Measurements from ENCODE around the gene VPS13D.
"Not testable (repeated sequence)": the region's sequence is repeated elsewhere in the genome, so short reads cannot be mapped to it uniquely, and the experiment has no call there.

Gene VPS13D

DNA sequence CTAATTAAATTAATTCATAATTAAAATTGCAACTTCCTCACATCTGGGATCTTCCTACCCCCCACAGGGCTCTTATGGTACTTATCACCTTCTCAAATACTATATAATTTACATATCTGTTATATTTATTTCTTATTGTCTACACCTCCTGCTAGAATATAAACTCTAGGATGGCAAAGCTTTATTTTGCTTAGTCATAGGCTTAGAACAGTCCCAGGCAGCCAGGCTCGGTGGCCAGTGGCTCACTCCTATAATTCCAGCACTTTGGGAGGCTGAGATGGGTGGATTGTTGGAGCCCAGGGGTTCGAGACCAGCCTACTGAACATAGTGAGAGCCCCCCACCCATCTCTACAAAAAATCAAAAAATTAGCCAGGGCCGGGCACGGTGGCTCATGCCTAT lies 10.0 kb upstream of the VPS13D start:
- 65% methylated on average over 4 of the region's 4 CpGs for WGBS

GRCh38 chr1:12220890-12221289 lies 8.9 kb upstream of the VPS13D start:
- WGBS = 67% methylated on average over 2 of the region's 2 CpGs
- Histone ChIP-seq H3K4me1 (ENCODE audit: control insufficient read depth, insufficient read depth, low read depth, low read length) (no peaks in the 10 kb centered on the region), H3K18ac (ENCODE audit: low read depth in 1 of 2, low read length in 2 of 2) (no peak overlapping the region), H3K23ac (ENCODE audit: low read length in 2 of 2) (no peak overlapping the region), H3K14ac (ENCODE audit: low read length in 2 of 2) (no peak overlapping the region), H2BK12ac (ENCODE audit: low read length in 2 of 2) (no peak overlapping the region), H3K79me1 (replicated peaks; ENCODE audit: low read length, poor library complexity, severe bottlenecking) (no peaks in the 10 kb centered on the region), H2BK120ac (ENCODE audit: low read depth, low read length) (no peak overlapping the region), H2BK5ac (ENCODE audit: low read depth, low read length, poor library complexity, severe bottlenecking) (no peak overlapping the region), H2AFZ (ENCODE audit: low read depth, low read length) (no peak overlapping the region), H4K8ac (ENCODE audit: low read length) (no peak overlapping the region), H3K36me3 (ENCODE audit: control insufficient read depth in 1 of 2, insufficient read depth in 2 of 2, low read depth in 1 of 2, low read length in 2 of 2) (no peaks in the 10 kb centered on the region), H2BK15ac (ENCODE audit: low read depth, poor library complexity, severe bottlenecking) (no peak overlapping the region), H3K27ac (ENCODE audit: low read length, poor library complexity, severe bottlenecking) (no peak overlapping the region), H3K4me2 (ENCODE audit: low read length, poor library complexity, severe bottlenecking) (no peak overlapping the region), H4K91ac (ENCODE audit: low read length) (no peak overlapping the region), H3K27me3 (ENCODE audit: control insufficient read depth in 1 of 2, insufficient read depth in 1 of 2, low read length in 2 of 2) (peaks cover 12 to 22% of the 10 kb centered on the region in 2 experiments), H3K9ac (ENCODE audit: low read length) (no peak overlapping the region), H3K9me3 (ENCODE audit: control insufficient read depth, low read length) (no peaks in the 10 kb centered on the region), H3K4me3 (ENCODE audit: insufficient read depth in 1 of 2, low read depth in 1 of 2, low read length in 2 of 2) (no peak overlapping the region), H3K4ac (ENCODE audit: low read depth in 1 of 2, low read length in 2 of 2) (no peak overlapping the region), H2AK5ac (ENCODE audit: low read length, severe bottlenecking) (no peak overlapping the region)
- no peak for DNase-seq

More for the DNA sequence above, 10.0 kb upstream of the VPS13D start:
- H3K36me3 ChIP-seq (ENCODE audit: control insufficient read depth in 1 of 2, insufficient read depth in 2 of 2, low read depth in 1 of 2, low read length in 2 of 2) = no peaks in the 10 kb centered on the region
- H3K4me3 ChIP-seq (ENCODE audit: insufficient read depth in 1 of 2, low read depth in 1 of 2, low read length in 2 of 2) = no peak overlapping the region
- no peak overlapping the region for H3K23ac ChIP-seq (ENCODE audit: low read length in 2 of 2)
- no peaks in the 10 kb centered on the region for H3K4me1 ChIP-seq (ENCODE audit: control insufficient read depth, insufficient read depth, low read depth, low read length)
- no peak overlapping the region for H3K27ac ChIP-seq (ENCODE audit: low read length, poor library complexity, severe bottlenecking)
- H3K14ac ChIP-seq (ENCODE audit: low read length in 2 of 2) = no peak overlapping the region
- no peak overlapping the region for H2BK12ac ChIP-seq (ENCODE audit: low read length in 2 of 2)
- no peak overlapping the region for H4K8ac ChIP-seq (ENCODE audit: low read length)
- H3K9ac ChIP-seq (ENCODE audit: low read length) = no peak overlapping the region
- no peak overlapping the region for H4K91ac ChIP-seq (ENCODE audit: low read length)
- no peak overlapping the region for H3K4ac ChIP-seq (ENCODE audit: low read depth in 1 of 2, low read length in 2 of 2)
- no peak overlapping the region for H3K4me2 ChIP-seq (ENCODE audit: low read length, poor library complexity, severe bottlenecking)
- H2BK5ac ChIP-seq (ENCODE audit: low read depth, low read length, poor library complexity, severe bottlenecking) = no peak overlapping the region
- H3K79me1 ChIP-seq (replicated peaks; ENCODE audit: low read length, poor library complexity, severe bottlenecking) = no peaks in the 10 kb centered on the region
- no peak overlapping the region for H2BK120ac ChIP-seq (ENCODE audit: low read depth, low read length)
- DNase-seq = no peak
- peaks cover 21 to 33% of the 10 kb centered on the region in 2 experiments for H3K27me3 ChIP-seq (ENCODE audit: control insufficient read depth in 1 of 2, insufficient read depth in 1 of 2, low read length in 2 of 2)
- peaks cover 4% of the 10 kb centered on the region for H3K9me3 ChIP-seq (ENCODE audit: control insufficient read depth, low read length)
- no peak overlapping the region for H2BK15ac ChIP-seq (ENCODE audit: low read depth, poor library complexity, severe bottlenecking)
- H3K18ac ChIP-seq (ENCODE audit: low read depth in 1 of 2, low read length in 2 of 2) = no peak overlapping the region
- H2AFZ ChIP-seq (ENCODE audit: low read depth, low read length) = no peak overlapping the region
- H2AK5ac ChIP-seq (ENCODE audit: low read length, severe bottlenecking) = no peak overlapping the region

GRCh38 chr1:12222700-12223099 lies 7.1 kb upstream of the VPS13D start:
- DNase-seq; H2BK12ac ChIP-seq (ENCODE audit: low read length in 2 of 2); H2AFZ ChIP-seq (ENCODE audit: low read depth, low read length); H3K9ac ChIP-seq (ENCODE audit: low read length); H2BK5ac ChIP-seq (ENCODE audit: low read depth, low read length, poor library complexity, severe bottlenecking); H4K8ac ChIP-seq (ENCODE audit: low read length); H3K4me2 ChIP-seq (ENCODE audit: low read length, poor library complexity, severe bottlenecking); H3K14ac ChIP-seq (ENCODE audit: low read length in 2 of 2); H3K18ac ChIP-seq (ENCODE audit: low read depth in 1 of 2, low read length in 2 of 2); H2BK15ac ChIP-seq (ENCODE audit: low read depth, poor library complexity, severe bottlenecking); H3K79me1 ChIP-seq (replicated peaks; ENCODE audit: low read length, poor library complexity, severe bottlenecking); H3K23ac ChIP-seq (ENCODE audit: low read length in 2 of 2); H3K27ac ChIP-seq (ENCODE audit: low read length, poor library complexity, severe bottlenecking); H3K4me1 ChIP-seq (ENCODE audit: control insufficient read depth, insufficient read depth, low read depth, low read length); H3K36me3 ChIP-seq (ENCODE audit: control insufficient read depth in 1 of 2, insufficient read depth in 2 of 2, low read depth in 1 of 2, low read length in 2 of 2); H3K4ac ChIP-seq (ENCODE audit: low read depth in 1 of 2, low read length in 2 of 2); H3K4me3 ChIP-seq (ENCODE audit: insufficient read depth in 1 of 2, low read depth in 1 of 2, low read length in 2 of 2); H3K9me3 ChIP-seq (ENCODE audit: control insufficient read depth, low read length); H2AK5ac ChIP-seq (ENCODE audit: low read length, severe bottlenecking); H4K91ac ChIP-seq (ENCODE audit: low read length); H2BK120ac ChIP-seq (ENCODE audit: low read depth, low read length); H3K27me3 ChIP-seq (ENCODE audit: control insufficient read depth in 1 of 2, insufficient read depth in 1 of 2, low read length in 2 of 2): not testable (repeated sequence)
- WGBS = 100% methylated on average over 1 of the region's 1 CpG

DNA sequence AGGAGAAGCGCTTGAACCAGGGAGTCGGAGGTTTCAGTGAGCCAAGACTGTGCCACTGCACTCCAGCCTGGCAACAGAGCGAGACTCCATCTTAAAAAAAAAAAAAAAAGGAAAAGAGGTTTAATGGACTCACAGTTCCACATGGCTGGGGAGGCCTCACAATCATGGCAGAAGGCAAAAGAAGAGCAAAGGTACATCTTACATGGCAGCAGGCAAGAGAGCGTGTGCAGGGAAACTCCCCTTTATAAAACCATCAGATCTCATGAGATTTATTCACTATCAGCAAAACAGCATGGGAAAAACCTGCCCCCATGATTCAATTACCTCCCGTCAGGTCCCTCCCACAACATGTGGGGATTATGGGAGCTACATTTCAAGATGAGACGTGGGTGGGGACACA lies 5.7 kb upstream of the VPS13D start:
- H3K79me1 ChIP-seq (replicated peaks; ENCODE audit: low read length, poor library complexity, severe bottlenecking); H3K4me3 ChIP-seq (ENCODE audit: insufficient read depth in 1 of 2, low read depth in 1 of 2, low read length in 2 of 2); H2BK15ac ChIP-seq (ENCODE audit: low read depth, poor library complexity, severe bottlenecking); H3K4me2 ChIP-seq (ENCODE audit: low read length, poor library complexity, severe bottlenecking); H3K9me3 ChIP-seq (ENCODE audit: control insufficient read depth, low read length); H3K27me3 ChIP-seq (ENCODE audit: control insufficient read depth in 1 of 2, insufficient read depth in 1 of 2, low read length in 2 of 2); H4K8ac ChIP-seq (ENCODE audit: low read length); H4K91ac ChIP-seq (ENCODE audit: low read length); H2BK12ac ChIP-seq (ENCODE audit: low read length in 2 of 2); H3K14ac ChIP-seq (ENCODE audit: low read length in 2 of 2); H3K9ac ChIP-seq (ENCODE audit: low read length); DNase-seq; H3K27ac ChIP-seq (ENCODE audit: low read length, poor library complexity, severe bottlenecking); H2AK5ac ChIP-seq (ENCODE audit: low read length, severe bottlenecking); H3K4ac ChIP-seq (ENCODE audit: low read depth in 1 of 2, low read length in 2 of 2); H3K4me1 ChIP-seq (ENCODE audit: control insufficient read depth, insufficient read depth, low read depth, low read length); H3K23ac ChIP-seq (ENCODE audit: low read length in 2 of 2); H2BK120ac ChIP-seq (ENCODE audit: low read depth, low read length); H2AFZ ChIP-seq (ENCODE audit: low read depth, low read length); H2BK5ac ChIP-seq (ENCODE audit: low read depth, low read length, poor library complexity, severe bottlenecking); H3K36me3 ChIP-seq (ENCODE audit: control insufficient read depth in 1 of 2, insufficient read depth in 2 of 2, low read depth in 1 of 2, low read length in 2 of 2); H3K18ac ChIP-seq (ENCODE audit: low read depth in 1 of 2, low read length in 2 of 2): not testable (repeated sequence)
- 84% methylated on average over 6 of the region's 6 CpGs for WGBS

All from mesenchymal stem cell (in vitro differentiated cells and primary cell).